ENCODE results near the gene C1QTNF2.
"Not testable (repeated sequence)": the region's sequence is repeated elsewhere in the genome, so short reads cannot be mapped to it uniquely, and the experiment has no call there.

C1QTNF2 gene

GRCh38 chr5:160347448-160347847 is 23.0 kb downstream of the C1QTNF2 start:
- Histone ChIP-seq H3K27ac (replicated peaks) (no peak overlapping the region), H3K4me3 (replicated peaks; ENCODE audit: insufficient read depth, low read length) (no peak overlapping the region), H3K27me3 (ENCODE audit: insufficient read depth, poor library complexity, severe bottlenecking) (no peaks in the 10 kb centered on the region)
- no peak for DNase-seq (ENCODE audit: low read depth in 1 of 2, low spot score in 1 of 2)
- no peak for TF ChIP-seq SPI1 (IDR thresholded peaks at IDR 0.05; ENCODE audit: borderline replicate concordance, low read depth)
- no peak for TF ChIP-seq REST (IDR thresholded peaks at IDR 0.05; ENCODE audit: insufficient replicate concordance, low read depth)
- no peak for TF ChIP-seq POLR2AphosphoS5 (IDR thresholded peaks at IDR 0.05; ENCODE audit: low read depth)
- no peak for TF ChIP-seq CTCF (IDR thresholded peaks at IDR 0.05; ENCODE audit: insufficient read depth, low read length)
- TF ChIP-seq GABPA (IDR thresholded peaks at IDR 0.05; ENCODE audit: low read depth): no peak

- TF ChIP-seq CTCF (IDR thresholded peaks at IDR 0.05; ENCODE audit: insufficient read depth, low read length): no peak
- no peak for TF ChIP-seq GABPA (IDR thresholded peaks at IDR 0.05; ENCODE audit: low read depth)
- TF ChIP-seq POLR2AphosphoS5 (IDR thresholded peaks at IDR 0.05; ENCODE audit: low read depth): no peak
- no peak for TF ChIP-seq REST (IDR thresholded peaks at IDR 0.05; ENCODE audit: insufficient replicate concordance, low read depth)
- no peak for TF ChIP-seq SPI1 (IDR thresholded peaks at IDR 0.05; ENCODE audit: borderline replicate concordance, low read depth)
- Histone ChIP-seq H3K4me3 (replicated peaks; ENCODE audit: insufficient read depth, low read length) (no peak overlapping the region), H3K27ac (replicated peaks) (no peak overlapping the region), H3K27me3 (ENCODE audit: insufficient read depth, poor library complexity, severe bottlenecking) (no peaks in the 10 kb centered on the region)
- no peak for DNase-seq (ENCODE audit: low read depth in 1 of 2, low spot score in 1 of 2)
Observed at GRCh38 chr5:160342413-160342941, 27.9 kb downstream of the C1QTNF2 start.

- Histone ChIP-seq H3K27me3 (ENCODE audit: insufficient read depth, poor library complexity, severe bottlenecking) (no peaks in the 10 kb centered on the region), H3K27ac (replicated peaks) (no peak overlapping the region), H3K4me3 (replicated peaks; ENCODE audit: insufficient read depth, low read length) (no peak overlapping the region)
- DNase-seq (ENCODE audit: low read depth in 1 of 2, low spot score in 1 of 2): no peak
- TF ChIP-seq POLR2AphosphoS5 (IDR thresholded peaks at IDR 0.05; ENCODE audit: low read depth): no peak
- no peak for TF ChIP-seq SPI1 (IDR thresholded peaks at IDR 0.05; ENCODE audit: borderline replicate concordance, low read depth)
- no peak for TF ChIP-seq GABPA (IDR thresholded peaks at IDR 0.05; ENCODE audit: low read depth)
- TF ChIP-seq CTCF (IDR thresholded peaks at IDR 0.05; ENCODE audit: insufficient read depth, low read length): no peak
- TF ChIP-seq REST (IDR thresholded peaks at IDR 0.05; ENCODE audit: insufficient replicate concordance, low read depth): no peak
Observed at GRCh38 chr5:160341309-160341870, 29.0 kb downstream of the C1QTNF2 start.

- H3K27me3 ChIP-seq (ENCODE audit: insufficient read depth, poor library complexity, severe bottlenecking); H3K27ac ChIP-seq (replicated peaks); DNase-seq (ENCODE audit: low read depth in 1 of 2, low spot score in 1 of 2); H3K4me3 ChIP-seq (replicated peaks; ENCODE audit: insufficient read depth, low read length): not testable (repeated sequence)
Observed at GRCh38 chr5:160340513-160340912, 29.9 kb downstream of the C1QTNF2 start.
